Measurements from ENCODE around the gene JAKMIP2. TPM values are rescaled to one million over a fixed set of nuclear protein-coding genes. Genes with fewer than 3 reads are reported as not detected.

The JAKMIP2 gene
- polyA plus RNA-seq, 1 donor from 2014 or later: 46.3 TPM

- Histone ChIP-seq H3K9me2 (ENCODE audit: insufficient read depth, low read length) (no peaks in the 10 kb centered on the region), H3K9ac (ENCODE audit: low read length) (no peak overlapping the region), H3K79me2 (replicated peaks; ENCODE audit: insufficient read depth, low read length) (no peaks in the 10 kb centered on the region), H4K20me1 (ENCODE audit: insufficient read depth) (no peaks in the 10 kb centered on the region), H3K36me3 (ENCODE audit: insufficient read depth, low read length) (peaks cover 15% of the 10 kb centered on the region), H3K4me3 (ENCODE audit: low read length) (no peak overlapping the region), H2AFZ (ENCODE audit: low read depth, low read length) (no peak overlapping the region), H3K27me3 (ENCODE audit: insufficient read depth, low read depth, low read length) (no peaks in the 10 kb centered on the region), H3F3A (ENCODE audit: insufficient read depth, low read length, poor library complexity, severe bottlenecking) (no peaks in the 10 kb centered on the region), H3K4me2 (ENCODE audit: low read length) (no peak overlapping the region), H3K9me3 (ENCODE audit: low read length) (no peaks in the 10 kb centered on the region), H3K27ac (ENCODE audit: low read length) (no peak overlapping the region)
- TF ChIP-seq RAD21 (conservative IDR thresholded peaks at IDR 0.05): no peak
- TF ChIP-seq TAF1 (IDR thresholded peaks at IDR 0.05; ENCODE audit: low read depth): no peak
- TF ChIP-seq POLR2AphosphoS5 (IDR thresholded peaks at IDR 0.05): no peak
- TF ChIP-seq EP300 (conservative IDR thresholded peaks at IDR 0.05; ENCODE audit: poor library complexity, severe bottlenecking): no peak
- no peak for TF ChIP-seq EZH2 (IDR thresholded peaks at IDR 0.05; ENCODE audit: borderline replicate concordance, insufficient read depth, low read length, poor library complexity, severe bottlenecking)
- no peak for TF ChIP-seq MXI1 (conservative IDR thresholded peaks at IDR 0.05; ENCODE audit: poor library complexity, severe bottlenecking)
- TF ChIP-seq CTCF (IDR thresholded peaks at IDR 0.05; ENCODE audit: poor library complexity, severe bottlenecking): no peak
Measured at GRCh38 chr5:147591120-147591519, 191.4 kb downstream of the JAKMIP2 start.

- peaks cover 15% of the 10 kb centered on the region for H3K36me3 ChIP-seq (ENCODE audit: insufficient read depth, low read length)
- H3K9me3 ChIP-seq (ENCODE audit: low read length): no peaks in the 10 kb centered on the region
- no peak overlapping the region for H3K27ac ChIP-seq (ENCODE audit: low read length)
- no peaks in the 10 kb centered on the region for H3K79me2 ChIP-seq (replicated peaks; ENCODE audit: insufficient read depth, low read length)
- H2AFZ ChIP-seq (ENCODE audit: low read depth, low read length): no peak overlapping the region
- TF ChIP-seq REST (IDR thresholded peaks at IDR 0.05; ENCODE audit: borderline replicate concordance) (no peak), MXI1 (conservative IDR thresholded peaks at IDR 0.05; ENCODE audit: poor library complexity, severe bottlenecking) (no peak), TAF1 (IDR thresholded peaks at IDR 0.05; ENCODE audit: low read depth) (no peak), EP300 (conservative IDR thresholded peaks at IDR 0.05; ENCODE audit: poor library complexity, severe bottlenecking) (no peak), SMC3 (conservative IDR thresholded peaks at IDR 0.05; ENCODE audit: poor library complexity) (no peak), EZH2 (IDR thresholded peaks at IDR 0.05; ENCODE audit: borderline replicate concordance, insufficient read depth, low read length, poor library complexity, severe bottlenecking) (no peak), CTCF (IDR thresholded peaks at IDR 0.05; ENCODE audit: poor library complexity, severe bottlenecking) (no peak), RAD21 (conservative IDR thresholded peaks at IDR 0.05) (no peak), POLR2AphosphoS5 (IDR thresholded peaks at IDR 0.05) (no peak)
- no peaks in the 10 kb centered on the region for H3K9me2 ChIP-seq (ENCODE audit: insufficient read depth, low read length)
- no peaks in the 10 kb centered on the region for H4K20me1 ChIP-seq (ENCODE audit: insufficient read depth)
- H3K4me2 ChIP-seq (ENCODE audit: low read length): no peak overlapping the region
- H3K4me3 ChIP-seq (ENCODE audit: low read length): no peak overlapping the region
- H3F3A ChIP-seq (ENCODE audit: insufficient read depth, low read length, poor library complexity, severe bottlenecking): no peaks in the 10 kb centered on the region
- no peak overlapping the region for H3K9ac ChIP-seq (ENCODE audit: low read length)
- no peaks in the 10 kb centered on the region for H3K27me3 ChIP-seq (ENCODE audit: insufficient read depth, low read depth, low read length)
Measured at GRCh38 chr5:147590096-147590495, 192.4 kb downstream of the JAKMIP2 start.
